ENCODE data around the gene IL1R1. TPM values are rescaled to one million over a fixed set of nuclear protein-coding genes. Genes with fewer than 3 reads are reported as not detected.

IL1R1 gene
- total RNA-seq, 4 donors from 2014 or later: 41.5 to 157 (median 56.6) TPM

GRCh38 chr2:102098756-102099155 is 43.8 kb upstream of the IL1R1 start:
- H3K9me3 ChIP-seq: no peaks in the 10 kb centered on the region
- no peaks in the 10 kb centered on the region for H3K36me3 ChIP-seq
- WGBS: 80% methylated on average over 4 of the region's 4 CpGs
- no peak for TF ChIP-seq POLR2AphosphoS5 (IDR thresholded peaks at IDR 0.05)
- peaks cover under 1 to 6% (median 4%) of the 10 kb centered on the region in 4 donors for H3K4me1 ChIP-seq
- H3K27me3 ChIP-seq: no peaks in the 10 kb centered on the region
- no peak overlapping the region for H3K27ac ChIP-seq (replicated peaks in 1 of 4)
- H3K4me3 ChIP-seq: no peak overlapping the region
- intact Hi-C loops (cut with DNase I): no loop called here
- DNase-seq (ENCODE audit: extremely low spot score): no peak

GRCh38 chr2:102099536-102100298 is 42.8 kb upstream of the IL1R1 start:
- no peak overlapping the region for H3K4me3 ChIP-seq
- TF ChIP-seq EP300 (IDR thresholded peaks at IDR 0.05) (no peak), POLR2A (IDR thresholded peaks at IDR 0.05; ENCODE audit: low read depth) (no peak), POLR2AphosphoS5 (IDR thresholded peaks at IDR 0.05) (no peak), CTCF (IDR thresholded peaks at IDR 0.05) (no peak)
- peaks cover 7 to 15% (median 11%) of the 10 kb centered on the region in 4 donors for H3K4me1 ChIP-seq
- intact Hi-C loops (cut with DNase I): no loop called here
- H3K9me3 ChIP-seq: no peaks in the 10 kb centered on the region
- H3K27me3 ChIP-seq: no peaks in the 10 kb centered on the region
- no peak overlapping the region for H3K27ac ChIP-seq (replicated peaks in 1 of 4)
- no peak for DNase-seq (ENCODE audit: extremely low spot score)
- WGBS: 76% methylated on average over 7 of the region's 7 CpGs
- H3K36me3 ChIP-seq: no peaks in the 10 kb centered on the region

GRCh38 chr2:102100371-102101096 is 42.0 kb upstream of the IL1R1 start:
- 68% methylated on average over 5 of the region's 5 CpGs for WGBS

GRCh38 chr2:102101097-102101848 is 41.3 kb upstream of the IL1R1 start:
- intact Hi-C loops (cut with DNase I): no loop called here
- no peak for DNase-seq (ENCODE audit: extremely low spot score)
- H3K9me3 ChIP-seq: no peaks in the 10 kb centered on the region
- TF ChIP-seq EP300 (IDR thresholded peaks at IDR 0.05): no peak
- no peak for TF ChIP-seq POLR2AphosphoS5 (IDR thresholded peaks at IDR 0.05)
- no peak for TF ChIP-seq CTCF (IDR thresholded peaks at IDR 0.05)
- no peak for TF ChIP-seq POLR2A (IDR thresholded peaks at IDR 0.05; ENCODE audit: low read depth)
- no peak overlapping the region for H3K4me3 ChIP-seq
- H3K27me3 ChIP-seq: no peaks in the 10 kb centered on the region
- H3K36me3 ChIP-seq: no peaks in the 10 kb centered on the region
- no peak overlapping the region for H3K27ac ChIP-seq (replicated peaks in 1 of 4)
- peaks cover 10 to 30% (median 24%) of the 10 kb centered on the region in 4 donors for H3K4me1 ChIP-seq
- 87% methylated on average over 5 of the region's 5 CpGs for WGBS

More at GRCh38 chr2:102100371-102101096, 42.0 kb upstream of the IL1R1 start:
- no peak for TF ChIP-seq CTCF (IDR thresholded peaks at IDR 0.05)
- no peak for TF ChIP-seq EP300 (IDR thresholded peaks at IDR 0.05)
- no peak for TF ChIP-seq POLR2A (IDR thresholded peaks at IDR 0.05; ENCODE audit: low read depth)
- TF ChIP-seq POLR2AphosphoS5 (IDR thresholded peaks at IDR 0.05): no peak
- no peak overlapping the region for H3K4me3 ChIP-seq
- H3K27ac ChIP-seq (replicated peaks in 1 of 4): no peak overlapping the region
- intact Hi-C loops (cut with DNase I): no loop called here
- H3K27me3 ChIP-seq: no peaks in the 10 kb centered on the region
- no peaks in the 10 kb centered on the region for H3K9me3 ChIP-seq
- H3K4me1 ChIP-seq: peaks cover 10 to 24% (median 17%) of the 10 kb centered on the region in 4 donors
- DNase-seq (ENCODE audit: extremely low spot score): no peak
- H3K36me3 ChIP-seq: no peaks in the 10 kb centered on the region

Measured in esophagus muscularis mucosa (tissue), 4 donors.